Measurements from ENCODE around the gene TMEFF2. TPM values are rescaled to one million over a fixed set of nuclear protein-coding genes. Genes with fewer than 3 reads are reported as not detected.
A peak's percentile ranks its signal among the peaks of the same experiment; 100 is the strongest.

The TMEFF2 gene
- total RNA-seq, 5 donors from 2014 or later (not counting 1 experiment from before 2014, with no cell fraction given): not detected

- Mint-ChIP-seq H3K27ac (no peak overlapping the region), H3K4me1 (no peaks in the 10 kb centered on the region), H3K27me3 (peaks cover 2 to 29% of the 10 kb centered on the region in 2 donors), H3K4me3 (no peak overlapping the region), H3K9me3 (no peaks in the 10 kb centered on the region), H3K36me3 (no peaks in the 10 kb centered on the region)
- CTCF ChIA-PET: interaction anchor here in 1 of 2 donors (0.7 kb wide), 1 partner anchor 31 kb away, joined by 4 read pairs; no protein-coding TSS in a partner anchor
- DNase-seq (no peak), ATAC-seq (replicated peaks in 1 of 4) (no peak)
- Histone ChIP-seq H3K4me3 (ENCODE audit: control insufficient read depth in 1 of 2, extremely low read depth in 1 of 2, low read length in 1 of 2) (no peak overlapping the region), H3K27ac (ENCODE audit: low read length) (no peak overlapping the region), H3K36me3 (ENCODE audit: control insufficient read depth in 2 of 2, extremely low read depth in 1 of 2, insufficient read depth in 1 of 2, low read length in 1 of 2) (no peaks in the 10 kb centered on the region), H3K4me1 (ENCODE audit: control insufficient read depth in 1 of 2, extremely low read depth in 1 of 2, insufficient read depth in 2 of 2, low read length in 2 of 2) (no peaks in the 10 kb centered on the region), H3K9me3 (no peaks in the 10 kb centered on the region), H3K27me3 (replicated peaks in 1 of 2; ENCODE audit: control insufficient read depth in 2 of 2, extremely low read depth in 1 of 2, insufficient read depth in 2 of 2, low read length in 1 of 2) (peaks cover 0 to 2% of the 10 kb centered on the region in 2 experiments)
- WGBS (ENCODE audit: insufficient coverage): 100% methylated on average over 1 of the region's 3 CpGs
- POLR2A ChIA-PET: no interaction called here
Observed at GRCh38 chr2:192202373-192202772, 7.6 kb upstream of the TMEFF2 start.

DNA sequence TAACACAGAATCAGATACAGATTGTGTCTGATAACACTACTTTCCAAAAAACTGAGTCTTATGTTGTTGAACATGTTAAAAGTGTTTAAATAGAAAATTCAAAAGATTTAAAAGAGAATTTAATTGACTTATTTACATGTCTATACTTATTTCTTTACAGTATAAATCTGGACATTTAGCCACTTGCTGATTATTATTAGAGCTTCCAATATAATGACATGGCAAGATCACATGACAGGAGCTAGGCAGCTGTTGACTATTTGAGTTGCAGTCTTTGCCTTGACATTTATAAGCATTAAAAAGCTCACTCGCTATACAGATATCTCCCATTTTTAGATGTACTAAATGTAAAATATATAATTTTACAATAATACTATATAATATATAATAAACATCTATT lies 6.4 kb upstream of the TMEFF2 start:
- WGBS (ENCODE audit: insufficient coverage): no CpG with 5 or more reads among the region's 1 CpG
- Mint-ChIP-seq H3K27ac (no peak overlapping the region), H3K9me3 (no peaks in the 10 kb centered on the region), H3K27me3 (peaks cover 11 to 37% of the 10 kb centered on the region in 2 donors), H3K36me3 (no peaks in the 10 kb centered on the region), H3K4me3 (no peak overlapping the region), H3K4me1 (peaks cover 7 to 8% (median 8%) of the 10 kb centered on the region in 3 donors)
- DNase-seq (no peak), ATAC-seq (replicated peaks in 1 of 4) (no peak)
- H3K27ac ChIP-seq (ENCODE audit: low read length): no peak overlapping the region
- peaks cover under 1 to 5% of the 10 kb centered on the region in 2 experiments for H3K4me1 ChIP-seq (ENCODE audit: control insufficient read depth in 1 of 2, extremely low read depth in 1 of 2, insufficient read depth in 2 of 2, low read length in 2 of 2)
- POLR2A ChIA-PET: interaction anchor here in 1 of 2 donors (0.6 kb wide), 2 partner anchors 483 to 1666 kb away, joined by 4 to 7 read pairs; partner anchors contain the start of gene NEMP2
- H3K9me3 ChIP-seq: no peaks in the 10 kb centered on the region
- CTCF ChIA-PET: interaction anchor here in 1 of 2 donors (0.6 kb wide), 1 partner anchor 165 kb away, joined by 5 read pairs; no protein-coding TSS in a partner anchor
- no peak overlapping the region for H3K4me3 ChIP-seq (ENCODE audit: control insufficient read depth in 1 of 2, extremely low read depth in 1 of 2, low read length in 1 of 2)
- no peaks in the 10 kb centered on the region for H3K36me3 ChIP-seq (ENCODE audit: control insufficient read depth in 2 of 2, extremely low read depth in 1 of 2, insufficient read depth in 1 of 2, low read length in 1 of 2)
- peaks cover 0 to 6% of the 10 kb centered on the region in 2 experiments for H3K27me3 ChIP-seq (replicated peaks in 1 of 2; ENCODE audit: control insufficient read depth in 2 of 2, extremely low read depth in 1 of 2, insufficient read depth in 2 of 2, low read length in 1 of 2)

DNA sequence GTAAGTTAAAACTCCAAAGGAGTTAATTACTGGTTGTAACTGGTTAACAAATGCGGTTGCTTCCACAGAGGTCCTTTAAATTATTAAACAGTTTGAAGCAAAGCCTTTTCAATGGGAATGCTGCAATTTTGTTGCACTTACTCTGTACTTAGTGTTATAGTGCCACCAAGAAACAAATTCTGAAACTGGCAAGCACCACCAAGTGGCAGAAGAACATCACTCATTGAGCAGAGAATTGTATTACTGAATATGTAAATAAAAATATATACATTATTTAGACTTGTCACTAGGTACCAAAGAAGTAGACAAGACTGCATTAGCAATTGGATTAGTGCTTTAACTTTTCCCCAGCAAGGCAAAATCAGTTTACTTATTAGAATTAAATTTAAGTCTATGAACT lies 2.6 kb upstream of the TMEFF2 start:
- CTCF ChIA-PET: no interaction called here
- H3K9me3 Mint-ChIP-seq: no peaks in the 10 kb centered on the region
- Histone ChIP-seq H3K9me3 (no peaks in the 10 kb centered on the region), H3K4me3 (ENCODE audit: control insufficient read depth in 1 of 2, extremely low read depth in 1 of 2, low read length in 1 of 2) (no peak overlapping the region), H3K36me3 (ENCODE audit: control insufficient read depth in 2 of 2, extremely low read depth in 1 of 2, insufficient read depth in 1 of 2, low read length in 1 of 2) (no peaks in the 10 kb centered on the region), H3K27ac (ENCODE audit: low read length) (no peak overlapping the region), H3K4me1 (ENCODE audit: control insufficient read depth in 1 of 2, extremely low read depth in 1 of 2, insufficient read depth in 2 of 2, low read length in 2 of 2) (peaks cover 9 to 27% of the 10 kb centered on the region in 2 experiments), H3K27me3 (replicated peaks in 1 of 2; ENCODE audit: control insufficient read depth in 2 of 2, extremely low read depth in 1 of 2, insufficient read depth in 2 of 2, low read length in 1 of 2) (peaks cover 2 to 35% of the 10 kb centered on the region in 2 experiments)
- no peaks in the 10 kb centered on the region for H3K36me3 Mint-ChIP-seq
- H3K27ac Mint-ChIP-seq: no peak overlapping the region
- H3K4me1 Mint-ChIP-seq: peaks cover 27 to 29% (median 27%) of the 10 kb centered on the region in 3 donors
- POLR2A ChIA-PET: no interaction called here
- DNase-seq: no peak
- no peak for ATAC-seq (replicated peaks in 1 of 4)
- H3K4me3 Mint-ChIP-seq: no peak overlapping the region
- peaks cover 42 to 56% of the 10 kb centered on the region in 2 donors for H3K27me3 Mint-ChIP-seq
- WGBS (ENCODE audit: insufficient coverage): no CpG with 5 or more reads among the region's 1 CpG

- no peaks in the 10 kb centered on the region for H3K9me3 Mint-ChIP-seq
- CTCF ChIA-PET: no interaction called here
- 25% methylated on average over 11 of the region's 14 CpGs for WGBS (ENCODE audit: insufficient coverage)
- Histone ChIP-seq H3K4me3 (ENCODE audit: control insufficient read depth in 1 of 2, extremely low read depth in 1 of 2, low read length in 1 of 2) (no peak overlapping the region), H3K27me3 (replicated peaks in 1 of 2; ENCODE audit: control insufficient read depth in 2 of 2, extremely low read depth in 1 of 2, insufficient read depth in 2 of 2, low read length in 1 of 2) (peaks cover 2 to 35% of the 10 kb centered on the region in 2 experiments), H3K4me1 (ENCODE audit: control insufficient read depth in 1 of 2, extremely low read depth in 1 of 2, insufficient read depth in 2 of 2, low read length in 2 of 2) (peaks cover 9 to 27% of the 10 kb centered on the region in 2 experiments), H3K36me3 (ENCODE audit: control insufficient read depth in 2 of 2, extremely low read depth in 1 of 2, insufficient read depth in 1 of 2, low read length in 1 of 2) (no peaks in the 10 kb centered on the region), H3K27ac (ENCODE audit: low read length) (no peak overlapping the region), H3K9me3 (no peaks in the 10 kb centered on the region)
- no peak for DNase-seq
- H3K4me1 Mint-ChIP-seq: peaks cover 27 to 29% (median 27%) of the 10 kb centered on the region in 3 donors
- peaks cover 44 to 57% of the 10 kb centered on the region in 2 donors for H3K27me3 Mint-ChIP-seq
- peak overlapping the region; percentile 73 to 74 (median 73) for H3K4me3 Mint-ChIP-seq
- POLR2A ChIA-PET: no interaction called here
- H3K36me3 Mint-ChIP-seq: no peaks in the 10 kb centered on the region
- H3K27ac Mint-ChIP-seq: no peak overlapping the region
- ATAC-seq (replicated peaks in 1 of 4): no peak
Observed at GRCh38 chr2:192196421-192197194, 1.9 kb upstream of the TMEFF2 start.

GRCh38 chr2:192195548-192196418 lies 1.1 kb upstream of the TMEFF2 start:
- Mint-ChIP-seq H3K4me1 (peaks cover 27 to 29% (median 27%) of the 10 kb centered on the region in 3 donors), H3K9me3 (no peaks in the 10 kb centered on the region), H3K36me3 (no peaks in the 10 kb centered on the region), H3K27ac (no peak overlapping the region), H3K27me3 (peaks cover 51 to 60% of the 10 kb centered on the region in 2 donors), H3K4me3 (peak overlapping the region; percentile 73 to 74 (median 73))
- WGBS (ENCODE audit: insufficient coverage): 2% methylated on average over 30 of the region's 44 CpGs
- H3K27ac ChIP-seq (ENCODE audit: low read length): no peak overlapping the region
- POLR2A ChIA-PET: no interaction called here
- peak in 7 of 35 experiments; percentile 0 to 8 (median 3) for DNase-seq
- H3K9me3 ChIP-seq: no peaks in the 10 kb centered on the region
- CTCF ChIA-PET: no interaction called here
- peak; percentile 11 to 30 (median 28) for ATAC-seq (replicated peaks in 1 of 4)
- H3K4me3 ChIP-seq (ENCODE audit: control insufficient read depth in 1 of 2, extremely low read depth in 1 of 2, low read length in 1 of 2): peak overlapping the region; percentile 28 to 52
- peaks cover 9 to 27% of the 10 kb centered on the region in 2 experiments for H3K4me1 ChIP-seq (ENCODE audit: control insufficient read depth in 1 of 2, extremely low read depth in 1 of 2, insufficient read depth in 2 of 2, low read length in 2 of 2)
- H3K36me3 ChIP-seq (ENCODE audit: control insufficient read depth in 2 of 2, extremely low read depth in 1 of 2, insufficient read depth in 1 of 2, low read length in 1 of 2): no peaks in the 10 kb centered on the region
- H3K27me3 ChIP-seq (replicated peaks in 1 of 2; ENCODE audit: control insufficient read depth in 2 of 2, extremely low read depth in 1 of 2, insufficient read depth in 2 of 2, low read length in 1 of 2): peaks cover 2 to 35% of the 10 kb centered on the region in 2 experiments

- peak overlapping the region in 1 of 2 donors; percentile 46 for H3K27ac Mint-ChIP-seq
- 5% methylated on average over 48 of the region's 48 CpGs for WGBS (ENCODE audit: insufficient coverage)
- ATAC-seq (replicated peaks in 1 of 4) (peak in 3 of 4 experiments; percentile 33 to 60 (median 35)), DNase-seq (peak in 15 of 35 experiments; percentile 1 to 35 (median 7))
- peaks cover 55 to 56% of the 10 kb centered on the region in 2 donors for H3K27me3 Mint-ChIP-seq
- H3K4me1 Mint-ChIP-seq: peaks cover 27 to 29% (median 27%) of the 10 kb centered on the region in 3 donors
- Histone ChIP-seq H3K4me3 (ENCODE audit: control insufficient read depth in 1 of 2, extremely low read depth in 1 of 2, low read length in 1 of 2) (peak overlapping the region; percentile 28 to 52), H3K4me1 (ENCODE audit: control insufficient read depth in 1 of 2, extremely low read depth in 1 of 2, insufficient read depth in 2 of 2, low read length in 2 of 2) (peaks cover 9 to 27% of the 10 kb centered on the region in 2 experiments), H3K27ac (ENCODE audit: low read length) (no peak overlapping the region), H3K36me3 (ENCODE audit: control insufficient read depth in 2 of 2, extremely low read depth in 1 of 2, insufficient read depth in 1 of 2, low read length in 1 of 2) (no peaks in the 10 kb centered on the region), H3K9me3 (no peaks in the 10 kb centered on the region), H3K27me3 (replicated peaks in 1 of 2; ENCODE audit: control insufficient read depth in 2 of 2, extremely low read depth in 1 of 2, insufficient read depth in 2 of 2, low read length in 1 of 2) (peaks cover 2 to 36% of the 10 kb centered on the region in 2 experiments)
- H3K4me3 Mint-ChIP-seq: peak overlapping the region; percentile 73 to 74 (median 73)
- no peaks in the 10 kb centered on the region for H3K36me3 Mint-ChIP-seq
- POLR2A ChIA-PET: no interaction called here
- CTCF ChIA-PET: no interaction called here
- H3K9me3 Mint-ChIP-seq: no peaks in the 10 kb centered on the region
Observed at GRCh38 chr2:192194265-192194865, 368 bp downstream of the TMEFF2 start.
